ENCODE data around the gene PRKCB.

PRKCB gene

DNA sequence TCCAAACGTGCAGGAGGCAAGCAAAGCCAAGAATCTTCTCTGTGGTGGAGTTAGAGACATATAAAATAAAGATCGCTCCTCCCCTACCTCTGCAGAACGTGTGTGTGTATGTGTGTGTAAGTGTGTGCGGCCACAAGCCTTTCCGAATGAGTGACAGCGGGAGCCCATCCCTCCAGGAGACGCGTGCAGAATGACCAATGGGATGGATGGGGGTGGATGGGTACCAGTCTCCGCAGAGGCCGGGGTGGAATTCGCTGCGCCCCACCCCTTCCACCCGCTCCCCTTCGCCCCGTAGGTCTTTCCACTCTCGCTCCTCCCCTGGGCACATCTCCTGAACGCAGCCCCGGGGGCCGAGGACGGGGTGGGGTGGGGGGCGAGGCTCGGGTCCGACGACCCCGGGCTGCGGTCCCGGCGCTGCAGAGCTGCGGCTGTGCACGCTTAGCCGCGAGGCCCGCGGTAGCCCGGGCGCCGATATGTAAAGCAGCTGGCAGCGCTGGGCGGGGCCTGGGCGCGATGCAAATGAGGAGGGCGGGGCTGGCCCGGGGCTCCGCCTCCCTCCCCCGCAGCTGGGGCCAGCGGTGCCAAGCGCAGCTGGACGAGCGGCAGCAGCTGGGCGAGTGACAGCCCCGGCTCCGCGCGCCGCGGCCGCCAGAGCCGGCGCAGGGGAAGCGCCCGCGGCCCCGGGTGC, at the start of gene PRKCB:
PRKCB (plus strand) TSS at position 594 of the 688 bp plus-strand sequence.
- DNase-seq (ENCODE audit: low spot score): peak; percentile 48

- no peak for DNase-seq (ENCODE audit: low spot score)
These were observed 48.7 kb upstream of the PRKCB start for GRCh38 chr16:23786964-23787561.

DNA sequence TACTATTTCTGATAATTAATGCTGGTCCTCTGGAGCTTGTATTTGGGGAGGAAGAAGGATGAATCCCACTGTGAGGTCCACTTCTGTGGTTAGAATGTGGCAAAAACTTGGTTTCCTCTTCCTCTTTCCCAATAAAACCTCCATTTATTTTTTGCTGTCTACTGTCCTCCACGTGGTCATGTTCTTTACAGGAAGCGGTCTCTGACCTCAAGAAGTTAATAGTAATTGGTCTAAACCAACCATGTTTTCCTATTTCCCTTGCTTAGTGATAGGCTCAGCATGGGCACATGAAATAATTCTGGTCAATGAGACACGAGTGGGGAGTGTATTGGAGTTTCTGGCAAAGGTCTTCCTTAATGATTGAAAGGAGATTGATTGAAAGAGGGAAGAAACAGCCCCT, 47.1 kb upstream of the PRKCB start:
- DNase-seq (ENCODE audit: low spot score): no peak

- DNase-seq (ENCODE audit: low spot score): no peak
These were observed 40.4 kb upstream of the PRKCB start for GRCh38 chr16:23795378-23795777.

- DNase-seq (ENCODE audit: low spot score): no peak
These were observed 38.8 kb upstream of the PRKCB start for GRCh38 chr16:23796941-23797340.

- peak; percentile 58 for DNase-seq (ENCODE audit: low spot score)
These were observed 34.4 kb upstream of the PRKCB start for GRCh38 chr16:23801378-23801777.

- DNase-seq (ENCODE audit: low spot score): no peak
These were observed 33.0 kb upstream of the PRKCB start for GRCh38 chr16:23802776-23803175.

- DNase-seq (ENCODE audit: low spot score): peak; percentile 48
These were observed 32.1 kb upstream of the PRKCB start for GRCh38 chr16:23803591-23804123.

- DNase-seq (ENCODE audit: low spot score): no peak
These were observed 28.8 kb upstream of the PRKCB start for GRCh38 chr16:23807028-23807427.

- no peak for DNase-seq (ENCODE audit: low spot score)
These were observed 14.3 kb upstream of the PRKCB start for GRCh38 chr16:23821467-23821866.

DNA sequence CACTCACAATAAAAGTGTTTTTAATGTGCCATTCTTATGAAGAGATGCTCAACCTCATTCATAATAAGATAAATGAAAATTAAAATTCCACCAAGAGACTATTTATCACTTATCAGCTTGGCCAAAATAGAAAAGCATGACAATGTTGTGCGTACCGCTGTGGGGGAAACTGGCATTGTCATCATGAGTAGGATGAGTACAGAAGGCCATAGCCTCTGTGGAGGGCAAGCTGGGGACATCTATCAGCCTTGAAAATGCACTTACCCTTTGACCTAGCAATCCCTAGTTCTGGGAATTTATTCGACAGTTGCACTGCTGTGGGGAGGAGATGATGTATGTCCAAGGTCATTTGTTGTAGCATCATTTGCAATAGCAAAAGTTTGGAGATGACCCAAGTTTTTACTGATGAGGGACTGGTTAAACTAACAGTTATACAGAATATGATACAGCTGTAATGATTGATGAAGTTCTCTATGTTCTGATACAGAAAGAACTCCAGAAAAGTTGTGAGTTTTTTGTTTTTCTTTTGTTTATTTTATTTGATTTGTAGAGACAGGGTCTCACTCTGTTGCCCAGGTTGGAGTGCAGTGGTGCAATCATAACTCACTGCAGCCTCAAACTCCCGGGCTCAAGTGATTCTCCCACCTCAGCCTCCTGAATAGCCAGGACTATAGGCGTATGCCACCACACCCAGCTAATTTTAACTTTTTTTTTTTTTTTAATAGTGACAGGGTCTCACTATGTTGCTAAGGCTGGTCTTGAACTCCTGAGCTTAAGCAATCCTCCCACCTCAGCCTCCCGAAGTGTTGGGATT, 13.7 kb upstream of the PRKCB start:
- DNase-seq (ENCODE audit: low spot score): no peak

DNA sequence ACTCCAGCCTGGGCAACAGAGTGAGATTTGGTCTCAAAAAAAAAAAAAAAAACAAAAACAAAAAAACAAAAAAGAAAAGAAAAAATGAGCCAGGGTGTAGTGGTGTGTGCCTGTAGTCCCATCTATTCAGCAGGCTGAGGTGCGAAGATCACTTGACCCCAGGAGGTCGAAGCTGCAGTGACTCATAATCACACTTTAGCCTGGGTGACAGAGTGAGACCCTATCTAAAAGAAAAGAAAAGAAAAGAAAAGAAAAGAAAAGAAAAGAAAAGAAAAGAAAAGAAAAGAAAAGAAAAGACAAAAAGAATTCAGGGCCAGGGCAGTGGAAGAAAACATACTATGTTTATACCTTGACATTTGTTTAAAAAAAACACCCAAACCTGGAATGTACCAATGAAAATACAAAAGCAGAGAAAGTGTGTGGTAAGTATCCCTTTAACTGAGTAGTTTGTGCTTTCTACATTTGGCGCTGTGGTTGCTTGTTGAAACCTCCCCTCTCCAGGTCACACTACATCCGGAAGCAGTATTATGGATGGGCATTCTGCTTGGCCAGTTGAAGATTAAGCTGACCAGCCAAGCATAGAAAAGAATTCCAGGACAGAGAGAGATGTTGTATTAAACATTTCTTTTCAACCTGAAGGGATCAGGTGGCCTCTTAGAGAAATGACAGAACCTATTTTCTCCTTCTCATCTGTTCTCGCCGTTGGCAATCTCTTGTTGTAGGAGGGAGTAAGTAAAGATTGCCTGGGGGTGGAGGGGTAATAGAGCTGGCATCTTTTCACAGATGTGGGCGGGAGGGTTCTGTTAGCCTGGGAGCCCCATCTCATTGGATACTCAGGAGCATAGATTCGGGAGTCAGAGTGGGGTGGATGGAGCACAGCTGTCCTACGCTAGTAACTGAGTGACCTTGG, 12.1 kb upstream of the PRKCB start:
- DNase-seq (ENCODE audit: low spot score): peak; percentile 25

DNA sequence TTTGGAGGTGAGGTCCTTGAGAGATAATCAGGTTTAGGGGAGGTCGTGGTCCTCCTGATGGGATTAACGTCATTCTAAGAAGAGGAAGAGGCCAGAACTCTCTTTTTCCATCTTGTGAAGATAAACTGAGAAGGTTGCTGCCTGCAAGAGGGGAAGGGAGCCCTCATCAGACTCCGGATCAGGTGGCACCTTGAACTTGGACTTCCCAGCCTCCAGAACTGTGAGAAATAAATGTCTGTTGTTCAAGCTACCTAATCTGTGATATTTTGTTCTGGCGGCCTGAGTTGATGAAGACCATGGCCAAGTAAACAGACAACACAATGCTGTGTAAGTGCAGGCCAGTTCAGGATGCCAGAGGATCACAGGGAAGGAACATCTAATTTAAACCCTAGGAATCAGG, 10.9 kb upstream of the PRKCB start:
- no peak for DNase-seq (ENCODE audit: low spot score)

DNA sequence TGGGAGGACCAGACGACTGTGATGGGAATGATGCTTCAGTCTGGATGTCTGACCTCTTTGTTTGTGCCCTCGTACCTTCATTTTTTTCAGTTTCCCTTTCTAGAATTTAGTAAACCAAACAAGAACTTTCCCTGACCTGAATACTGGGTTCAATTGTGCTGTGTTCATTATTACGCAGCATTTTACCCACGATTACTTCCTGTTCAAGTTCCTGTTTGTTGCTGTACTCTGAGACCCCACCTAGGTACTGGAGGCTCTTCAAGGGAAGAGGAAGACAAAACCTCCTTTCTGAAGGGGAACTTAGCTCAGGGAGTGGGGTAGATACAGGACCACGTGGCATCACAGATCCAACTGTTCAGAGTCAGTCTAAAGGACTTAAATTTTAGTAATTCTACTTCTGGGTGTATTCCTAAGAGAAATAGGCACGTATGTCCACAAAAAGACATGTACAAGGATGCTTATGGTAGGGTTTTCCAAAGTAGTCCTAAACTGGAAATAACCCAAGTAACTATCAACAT, 9.2 kb upstream of the PRKCB start:
- DNase-seq (ENCODE audit: low spot score): no peak

GRCh38 chr16:23827057-23827456, 8.7 kb upstream of the PRKCB start:
- no peak for DNase-seq (ENCODE audit: low spot score)

DNA sequence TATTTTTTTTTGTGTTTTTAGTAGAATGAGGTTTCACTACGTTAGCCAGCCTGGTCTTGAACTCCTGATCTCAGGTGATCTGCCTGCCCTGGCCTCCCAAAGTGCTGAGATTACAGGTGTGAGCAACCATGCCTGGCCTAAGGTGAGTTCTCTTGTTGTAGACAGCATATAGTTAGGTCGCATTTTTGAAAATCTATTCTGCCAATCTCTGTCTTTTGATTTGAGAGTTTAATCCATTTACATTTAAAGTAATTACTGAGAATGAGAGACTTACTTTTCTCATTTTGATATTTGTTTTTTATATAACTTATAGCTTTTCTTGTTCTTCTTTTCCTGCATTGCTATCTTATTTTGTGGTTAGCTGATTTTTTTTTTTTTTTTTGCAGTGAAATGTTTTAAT, 6.3 kb upstream of the PRKCB start:
- no peak for DNase-seq (ENCODE audit: low spot score)

DNA sequence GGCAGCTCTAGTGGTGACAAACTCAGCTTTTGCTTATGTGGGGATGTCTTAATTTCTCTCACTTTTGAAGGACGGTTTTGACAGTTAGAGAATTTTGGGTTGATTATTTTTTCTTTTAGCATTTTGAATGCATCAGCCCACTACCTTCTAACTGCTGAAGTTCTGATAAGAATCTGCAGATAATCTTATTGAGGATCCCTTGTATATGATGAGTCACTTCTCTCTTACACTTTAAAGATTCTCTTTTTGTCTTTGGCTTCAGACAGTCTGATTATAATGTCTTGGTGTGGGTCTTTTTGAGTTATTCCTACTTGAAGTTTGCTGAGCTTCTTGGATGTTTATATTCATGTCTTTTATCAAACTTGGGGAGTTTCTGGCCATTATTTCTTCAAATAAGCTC, 5.5 kb upstream of the PRKCB start:
- DNase-seq (ENCODE audit: low spot score): no peak

DNA sequence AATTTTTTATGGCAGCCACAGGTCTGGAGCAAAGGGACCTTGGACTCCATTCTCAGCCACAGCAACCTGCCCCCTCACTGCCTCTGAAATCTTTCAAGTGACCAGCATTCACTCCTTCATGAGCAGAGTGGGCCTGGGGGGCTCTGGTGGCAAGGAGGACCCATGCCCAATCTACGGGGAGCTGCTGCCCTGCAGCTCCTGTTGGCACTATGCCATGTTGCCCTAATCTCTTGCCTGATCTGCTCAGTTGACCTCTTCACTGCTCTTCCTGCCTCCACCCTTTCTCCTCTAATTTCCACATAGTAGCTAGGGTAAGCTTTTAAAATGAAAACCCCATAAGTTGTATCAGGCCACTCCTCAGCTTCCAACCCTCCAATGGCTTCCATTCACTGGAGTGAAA, 2.9 kb upstream of the PRKCB start:
- DNase-seq (ENCODE audit: low spot score): no peak

GRCh38 chr16:23833504-23833903, 2.3 kb upstream of the PRKCB start:
- no peak for DNase-seq (ENCODE audit: low spot score)

DNA sequence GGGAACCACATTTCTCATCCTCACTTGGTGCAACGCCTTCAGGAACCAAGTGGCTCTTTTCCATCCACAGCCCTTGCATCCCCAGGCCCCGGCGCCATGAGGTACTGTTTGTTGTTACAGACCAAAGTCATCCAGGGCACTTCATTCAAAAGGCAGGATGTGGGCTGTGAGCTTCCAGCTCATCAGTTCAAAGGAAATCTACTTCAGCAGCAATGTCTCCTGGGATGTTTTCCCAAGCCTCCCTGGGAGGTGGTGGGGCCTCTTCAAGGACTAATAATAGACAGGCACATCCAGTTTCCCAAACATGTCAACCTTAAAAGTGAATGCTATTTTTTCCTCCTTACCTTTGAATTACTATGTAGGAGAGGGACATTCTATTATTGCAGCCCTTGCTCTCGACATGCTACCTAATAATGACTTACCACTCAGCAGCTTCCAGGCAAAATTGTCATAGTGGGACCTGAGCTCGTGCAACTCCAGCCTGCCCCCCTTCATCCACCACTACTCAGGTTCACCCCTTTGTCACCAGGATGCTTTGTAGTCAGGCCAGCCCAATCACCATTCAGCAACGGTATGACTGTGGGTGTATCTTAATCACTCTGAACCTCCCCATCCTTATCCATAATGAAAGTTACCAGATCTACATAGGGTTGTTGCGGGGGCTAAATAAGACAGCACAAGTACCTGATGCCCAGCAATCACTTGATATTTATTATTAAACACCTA, 1.7 kb upstream of the PRKCB start:
- no peak for DNase-seq (ENCODE audit: low spot score)

DNA sequence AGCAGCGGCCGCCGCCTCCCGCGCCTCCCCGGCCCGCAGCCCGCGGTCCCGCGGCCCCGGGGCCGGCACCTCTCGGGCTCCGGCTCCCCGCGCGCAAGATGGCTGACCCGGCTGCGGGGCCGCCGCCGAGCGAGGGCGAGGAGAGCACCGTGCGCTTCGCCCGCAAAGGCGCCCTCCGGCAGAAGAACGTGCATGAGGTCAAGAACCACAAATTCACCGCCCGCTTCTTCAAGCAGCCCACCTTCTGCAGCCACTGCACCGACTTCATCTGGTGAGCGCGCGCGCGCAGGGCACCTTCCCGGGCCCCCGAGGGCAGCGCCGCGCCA, 258 bp downstream of the PRKCB start:
- no peak for DNase-seq (ENCODE audit: low spot score)

All from SW480 (cell line).